ENCODE data around the gene ADAMTS9.

ADAMTS9 gene

GRCh38 chr3:64654013-64654412, 33.8 kb downstream of the ADAMTS9 start:
- no peak for DNase-seq (ENCODE audit: low spot score)

- no peak for DNase-seq (ENCODE audit: low spot score)
Observed at GRCh38 chr3:64653101-64653500, 34.7 kb downstream of the ADAMTS9 start.

- no peak for DNase-seq (ENCODE audit: low spot score)
Observed at GRCh38 chr3:64651741-64652241, 36.0 kb downstream of the ADAMTS9 start.

GRCh38 chr3:64651303-64651702, 36.5 kb downstream of the ADAMTS9 start:
- no peak for DNase-seq (ENCODE audit: low spot score)

- no peak for DNase-seq (ENCODE audit: low spot score)
Observed at GRCh38 chr3:64650715-64651114, 37.1 kb downstream of the ADAMTS9 start.

- no peak for DNase-seq (ENCODE audit: low spot score)
Observed at GRCh38 chr3:64650096-64650622, 37.6 kb downstream of the ADAMTS9 start.

- DNase-seq (ENCODE audit: low spot score), result no peak
Observed at GRCh38 chr3:64648927-64649906, 38.6 kb downstream of the ADAMTS9 start.

- DNase-seq (ENCODE audit: low spot score), result no peak
Observed at GRCh38 chr3:64647825-64648224, 40.0 kb downstream of the ADAMTS9 start.

- DNase-seq (ENCODE audit: low spot score), result no peak
Observed at GRCh38 chr3:64645243-64645642, 42.6 kb downstream of the ADAMTS9 start.

- DNase-seq (ENCODE audit: low spot score), result no peak
Observed at GRCh38 chr3:64644483-64644882, 43.3 kb downstream of the ADAMTS9 start.

- DNase-seq (ENCODE audit: low spot score), result no peak
Observed at GRCh38 chr3:64642327-64643151, 45.3 kb downstream of the ADAMTS9 start.

GRCh38 chr3:64638981-64639481, 48.8 kb downstream of the ADAMTS9 start:
- DNase-seq (ENCODE audit: low spot score), result no peak

- DNase-seq (ENCODE audit: low spot score), result no peak
Observed at GRCh38 chr3:64638511-64638910, 49.3 kb downstream of the ADAMTS9 start.

- no peak for DNase-seq (ENCODE audit: low spot score)
Observed at GRCh38 chr3:64634417-64634816, 53.4 kb downstream of the ADAMTS9 start.

- DNase-seq (ENCODE audit: low spot score), result no peak
Observed at GRCh38 chr3:64631951-64632350, 55.8 kb downstream of the ADAMTS9 start.

- DNase-seq (ENCODE audit: low spot score), result no peak
Observed at GRCh38 chr3:64627471-64628321, 60.1 kb downstream of the ADAMTS9 start.

- no peak for DNase-seq (ENCODE audit: low spot score)
Observed at GRCh38 chr3:64627042-64627441, 60.8 kb downstream of the ADAMTS9 start.

- no peak for DNase-seq (ENCODE audit: low spot score)
Observed at GRCh38 chr3:64625381-64625780, 62.4 kb downstream of the ADAMTS9 start.

- DNase-seq (ENCODE audit: low spot score), result no peak
Observed at GRCh38 chr3:64623125-64623524, 64.7 kb downstream of the ADAMTS9 start.

- no peak for DNase-seq (ENCODE audit: low spot score)
Observed at GRCh38 chr3:64621726-64622395, 65.9 kb downstream of the ADAMTS9 start.

- DNase-seq (ENCODE audit: low spot score), result no peak
Observed at GRCh38 chr3:64621275-64621674, 66.5 kb downstream of the ADAMTS9 start.
